Measurements from ENCODE around the gene CEP70.

DNA sequence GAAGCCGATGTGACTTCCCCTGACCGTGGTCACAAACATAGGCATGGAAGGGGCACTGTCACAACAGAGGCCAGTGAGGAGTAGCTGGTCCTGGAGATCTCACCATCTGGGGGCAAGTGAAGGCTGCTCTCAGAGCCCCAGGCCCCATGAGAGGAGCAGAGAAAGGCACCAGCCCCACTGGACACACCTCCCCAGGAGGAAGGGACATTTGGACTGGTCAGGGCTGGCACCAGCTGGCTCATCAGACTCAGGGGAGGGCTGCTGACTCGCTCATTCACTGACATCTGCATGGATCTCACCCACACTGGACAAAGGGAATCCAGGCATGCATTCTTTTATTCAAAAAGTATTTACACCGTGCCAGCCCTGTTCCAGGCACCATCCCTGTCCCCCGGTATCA, 132.8 kb downstream of the CEP70 start:
- TF ChIP-seq, protein P1, sequence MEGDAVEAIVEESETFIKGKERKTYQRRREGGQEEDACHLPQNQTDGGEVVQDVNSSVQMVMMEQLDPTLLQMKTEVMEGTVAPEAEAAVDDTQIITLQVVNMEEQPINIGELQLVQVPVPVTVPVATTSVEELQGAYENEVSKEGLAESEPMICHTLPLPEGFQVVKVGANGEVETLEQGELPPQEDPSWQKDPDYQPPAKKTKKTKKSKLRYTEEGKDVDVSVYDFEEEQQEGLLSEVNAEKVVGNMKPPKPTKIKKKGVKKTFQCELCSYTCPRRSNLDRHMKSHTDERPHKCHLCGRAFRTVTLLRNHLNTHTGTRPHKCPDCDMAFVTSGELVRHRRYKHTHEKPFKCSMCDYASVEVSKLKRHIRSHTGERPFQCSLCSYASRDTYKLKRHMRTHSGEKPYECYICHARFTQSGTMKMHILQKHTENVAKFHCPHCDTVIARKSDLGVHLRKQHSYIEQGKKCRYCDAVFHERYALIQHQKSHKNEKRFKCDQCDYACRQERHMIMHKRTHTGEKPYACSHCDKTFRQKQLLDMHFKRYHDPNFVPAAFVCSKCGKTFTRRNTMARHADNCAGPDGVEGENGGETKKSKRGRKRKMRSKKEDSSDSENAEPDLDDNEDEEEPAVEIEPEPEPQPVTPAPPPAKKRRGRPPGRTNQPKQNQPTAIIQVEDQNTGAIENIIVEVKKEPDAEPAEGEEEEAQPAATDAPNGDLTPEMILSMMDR (IDR thresholded peaks at IDR 0.05): no peak
- TF ChIP-seq POLR2A (IDR thresholded peaks at IDR 0.05): no peak
